HepG2 (cell line): Measurements from ENCODE around the gene BICDL2. TPM values are rescaled to one million over a fixed set of nuclear protein-coding genes. Genes with fewer than 3 reads are reported as not detected.

Experiments used
- CEBPG ChIP-seq: IDR thresholded peaks from 2 replicates; pipeline ENCODE4 v1.6.1; 2016
- GABPA ChIP-seq, 2 experiments: IDR thresholded peaks; 2 replicates each; pipeline ENCODE4 v1.6.1; 2011 to 2016; ENCODE audit warnings: low read depth in 2 of 2, low read length in 1 of 2, missing biosample characterization in 1 of 2, missing genetic modification characterization in 1 of 2
- NFKB2 ChIP-seq: sonication (generic); formaldehyde crosslinking; IDR thresholded peaks from 2 replicates; pipeline ENCODE4 v1.4.0; 2020; ENCODE audit warnings: missing genetic modification reagents, borderline replicate concordance
- NFYB ChIP-seq: sonication (generic); formaldehyde crosslinking; IDR thresholded peaks from 2 replicates; pipeline ENCODE4 v1.4.0; 2020; ENCODE audit warnings: missing genetic modification reagents
- NR2F6 ChIP-seq, 2 experiments: IDR thresholded peaks; 2 replicates each; pipeline ENCODE4 v1.6.1; 2016; ENCODE audit warnings: antibody characterized with exemption in 1 of 2, mild to moderate bottlenecking in 1 of 2
- POLR2G ChIP-seq: fragments of 200-400 bp; formaldehyde crosslinking; IDR thresholded peaks from 2 replicates; pipeline ENCODE4 v1.6.1; 2018; ENCODE audit warnings: mild to moderate bottlenecking, low read depth, low read length, moderate library complexity
- PPARG ChIP-seq: conservative IDR thresholded peaks from 2 replicates; pipeline ENCODE4 v1.6.1; 2016; ENCODE audit warnings: missing biosample characterization, missing genetic modification reagents
- RFX1 ChIP-seq: fragments of 450-650 bp; IDR thresholded peaks from 2 replicates; pipeline ENCODE4 v1.6.1; 2017
- SP5 ChIP-seq: IDR thresholded peaks from 2 replicates; pipeline ENCODE4 v1.6.1; 2016; ENCODE audit warnings: low read depth, borderline replicate concordance
- TBP ChIP-seq: sonication (generic); formaldehyde crosslinking; IDR thresholded peaks from 2 replicates; pipeline ENCODE4 v1.5.0; 2020; ENCODE audit warnings: missing genetic modification reagents
- YEATS4 ChIP-seq: sonication (generic); formaldehyde crosslinking; IDR thresholded peaks from 2 replicates; pipeline ENCODE4 v1.4.0; 2020; ENCODE audit warnings: missing genetic modification reagents, borderline replicate concordance
- ZFP36L1 ChIP-seq: sonication (generic); formaldehyde crosslinking; IDR thresholded peaks from 2 replicates; pipeline ENCODE4 v1.8.0; 2022; ENCODE audit warnings: mild to moderate bottlenecking, missing genetic modification reagents, moderate library complexity
- ZKSCAN8 ChIP-seq: IDR thresholded peaks from 2 replicates; pipeline ENCODE4 v1.6.1; 2016; ENCODE audit warnings: borderline replicate concordance, missing genetic modification reagents, missing compliant biosample characterization
- ZNF20 ChIP-seq: sonication (generic); formaldehyde crosslinking; IDR thresholded peaks from 2 replicates; pipeline ENCODE4 v1.4.0; 2020; ENCODE audit warnings: mild to moderate bottlenecking, moderate library complexity, missing genetic modification reagents
- ZNF331 ChIP-seq: sonication (generic); formaldehyde crosslinking; IDR thresholded peaks from 2 replicates; pipeline ENCODE4 v1.4.0; 2020; ENCODE audit warnings: missing genetic modification reagents
- ZNF496 ChIP-seq: sonication (generic); formaldehyde crosslinking; IDR thresholded peaks from 2 replicates; pipeline ENCODE4 v1.8.1; 2023; ENCODE audit warnings: mild to moderate bottlenecking, moderate library complexity, missing genetic modification reagents; ENCODE audit not compliant: insufficient replicate concordance
- ZNF552 ChIP-seq: sonication (generic); formaldehyde crosslinking; IDR thresholded peaks from 2 replicates; pipeline ENCODE4 v1.9.0; 2022; ENCODE audit warnings: missing genetic modification reagents, mild to moderate bottlenecking, borderline replicate concordance
- ZNF556 ChIP-seq: sonication (generic); formaldehyde crosslinking; IDR thresholded peaks from 2 replicates; pipeline ENCODE4 v1.4.0; 2020; ENCODE audit warnings: mild to moderate bottlenecking, missing genetic modification reagents, borderline replicate concordance
- ZNF792 ChIP-seq: IDR thresholded peaks from 2 replicates; pipeline ENCODE4 v1.6.1; 2016
- ZNF879 ChIP-seq: sonication (generic); formaldehyde crosslinking; IDR thresholded peaks from 2 replicates; pipeline ENCODE4 v1.8.1; 2023; ENCODE audit warnings: missing genetic modification reagents
- polyA plus RNA-seq, 8 experiments: library from polyadenylated mRNA; depleted of rRNA in 3 of 8; stranded (reverse) in 7 of 8; unstranded in 1 of 8; fragments of >200 nt; fragmentation: Illumina TruSeq in 4 of 8; extraction: Trizol in 4 of 8; gene quantifications; 2 replicates each; pipeline versions ENCODE4 v1.2.1 to v1.2.3, GENCODE V29; 2011 to 2016; ENCODE audit warnings: low read depth in 4 of 8, missing spikeins in 1 of 8, mixed read lengths in 1 of 8; ENCODE audit not compliant: insufficient read depth in 1 of 8
- total RNA-seq, 5 experiments: library from RNA; depleted of rRNA; stranded (reverse); fragments of >200 nt; fragmentation: Illumina TruSeq; extraction: Trizol; gene quantifications; 2 replicates each; pipeline ENCODE4 v1.2.3, GENCODE V29; 2016; ENCODE audit warnings: low read depth in 1 of 5
- TF ChIP-seq, protein P1 (sequence below): sonication (generic); formaldehyde crosslinking; IDR thresholded peaks from 2 replicates; pipeline ENCODE4 v1.8.1; 2023; ENCODE audit warnings: mild to moderate bottlenecking, moderate library complexity, missing genetic modification reagents
- TF ChIP-seq, protein P2 (sequence below), 2 experiments: sonication (generic) in 1 of 2; formaldehyde crosslinking in 1 of 2; IDR thresholded peaks; 2 replicates each; pipeline versions ENCODE4 v1.5.1 to v1.6.1; 2011 to 2020; ENCODE audit warnings: borderline replicate concordance in 1 of 2, low read depth in 1 of 2, low read length in 1 of 2, mild to moderate bottlenecking in 1 of 2, missing genetic modification reagents in 1 of 2, moderate library complexity in 1 of 2
- TF ChIP-seq, protein P3 (sequence below): IDR thresholded peaks from 2 replicates; pipeline ENCODE4 v1.4.0; 2020; ENCODE audit warnings: mild to moderate bottlenecking, missing genetic modification reagents

Gene BICDL2
- total and polyA plus RNA-seq, 2 of the 13 experiments (the other 11 are each of a cell fraction or from before 2014, with no cell fraction given) = 0.12 TPM; not detected in 1

DNA sequence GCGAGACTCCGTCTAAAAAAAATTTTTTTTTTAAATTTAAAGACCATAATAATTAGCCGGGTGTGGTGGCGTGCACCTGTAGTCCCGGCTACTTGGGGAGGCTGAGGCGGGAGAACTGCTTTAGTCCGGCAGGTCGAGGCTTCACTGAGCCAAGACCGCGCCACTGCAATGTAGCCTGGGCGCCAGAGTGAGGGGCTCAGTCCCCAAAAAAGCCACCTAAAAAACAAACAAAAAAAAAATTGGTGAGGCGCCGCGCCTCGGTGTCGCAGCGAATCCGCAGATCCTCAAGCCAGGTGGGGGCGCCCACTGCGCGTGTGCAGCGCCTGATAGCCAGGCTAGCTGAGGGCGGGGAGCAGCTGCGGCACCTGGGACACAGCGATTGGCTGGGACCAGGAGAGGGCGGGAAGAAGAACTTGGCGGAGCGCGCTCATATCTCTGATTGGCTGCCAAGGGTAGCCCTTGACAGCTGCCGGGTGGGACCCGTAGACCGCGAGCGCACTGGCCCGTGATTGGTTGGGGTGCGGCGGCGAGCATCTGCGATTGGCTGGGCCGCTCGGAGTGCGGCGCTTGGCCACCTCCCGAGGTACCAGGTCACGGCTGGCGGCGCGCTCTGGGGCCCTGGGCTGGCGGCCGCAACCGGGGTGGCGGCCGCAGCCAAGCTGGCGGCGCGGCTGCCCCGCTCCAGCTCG is 33.0 kb downstream of the BICDL2 start (continued):
- TF ChIP-seq, protein P1, sequence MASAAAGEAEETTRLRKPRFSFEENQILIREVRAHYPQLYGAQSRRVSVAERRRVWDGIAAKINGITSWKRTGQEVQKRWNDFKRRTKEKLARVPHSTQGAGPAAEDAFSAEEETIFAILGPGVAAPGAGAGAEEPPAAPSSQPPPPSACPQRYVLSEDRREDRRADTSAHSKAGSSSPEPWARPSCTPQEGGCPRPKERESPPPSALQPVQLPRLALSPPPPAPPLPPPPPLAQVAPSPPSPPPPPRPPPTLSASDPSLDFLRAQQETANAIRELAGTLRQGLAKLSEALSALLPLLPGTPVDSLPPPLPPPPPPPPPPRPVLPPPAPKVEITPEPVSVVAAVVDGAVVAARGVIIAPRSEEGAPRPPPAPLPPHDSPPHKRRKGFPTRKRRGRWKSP = peak; percentile 78; the same call in 1 of the 2 replicates
- peak; percentile 61; the same call in 1 of the 2 replicates for TF ChIP-seq SP5
- TF ChIP-seq NR2F6 (IDR thresholded peaks at IDR 0.05) = peak; percentile 17; the same call in 1 of the 2 replicates
- peak; percentile 38; the same call in 1 of the 2 replicates for TF ChIP-seq NR2F6 (CRISPR knock-in tag; IDR thresholded peaks at IDR 0.05)
- TF ChIP-seq, protein P2, sequence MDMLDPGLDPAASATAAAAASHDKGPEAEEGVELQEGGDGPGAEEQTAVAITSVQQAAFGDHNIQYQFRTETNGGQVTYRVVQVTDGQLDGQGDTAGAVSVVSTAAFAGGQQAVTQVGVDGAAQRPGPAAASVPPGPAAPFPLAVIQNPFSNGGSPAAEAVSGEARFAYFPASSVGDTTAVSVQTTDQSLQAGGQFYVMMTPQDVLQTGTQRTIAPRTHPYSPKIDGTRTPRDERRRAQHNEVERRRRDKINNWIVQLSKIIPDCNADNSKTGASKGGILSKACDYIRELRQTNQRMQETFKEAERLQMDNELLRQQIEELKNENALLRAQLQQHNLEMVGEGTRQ (IDR thresholded peaks at IDR 0.05; ENCODE audit: low read depth, low read length) = 0 out of 2 replicates have a peak, but pooled peaks have one; percentile 7
- TF ChIP-seq, protein P2 (CRISPR knock-in tag; IDR thresholded peaks at IDR 0.05; ENCODE audit: borderline replicate concordance) = no peak
- TF ChIP-seq YEATS4 (CRISPR knock-in tag) = peak; percentile 39; the same call in 1 of the 2 replicates
- TF ChIP-seq, protein P3, sequence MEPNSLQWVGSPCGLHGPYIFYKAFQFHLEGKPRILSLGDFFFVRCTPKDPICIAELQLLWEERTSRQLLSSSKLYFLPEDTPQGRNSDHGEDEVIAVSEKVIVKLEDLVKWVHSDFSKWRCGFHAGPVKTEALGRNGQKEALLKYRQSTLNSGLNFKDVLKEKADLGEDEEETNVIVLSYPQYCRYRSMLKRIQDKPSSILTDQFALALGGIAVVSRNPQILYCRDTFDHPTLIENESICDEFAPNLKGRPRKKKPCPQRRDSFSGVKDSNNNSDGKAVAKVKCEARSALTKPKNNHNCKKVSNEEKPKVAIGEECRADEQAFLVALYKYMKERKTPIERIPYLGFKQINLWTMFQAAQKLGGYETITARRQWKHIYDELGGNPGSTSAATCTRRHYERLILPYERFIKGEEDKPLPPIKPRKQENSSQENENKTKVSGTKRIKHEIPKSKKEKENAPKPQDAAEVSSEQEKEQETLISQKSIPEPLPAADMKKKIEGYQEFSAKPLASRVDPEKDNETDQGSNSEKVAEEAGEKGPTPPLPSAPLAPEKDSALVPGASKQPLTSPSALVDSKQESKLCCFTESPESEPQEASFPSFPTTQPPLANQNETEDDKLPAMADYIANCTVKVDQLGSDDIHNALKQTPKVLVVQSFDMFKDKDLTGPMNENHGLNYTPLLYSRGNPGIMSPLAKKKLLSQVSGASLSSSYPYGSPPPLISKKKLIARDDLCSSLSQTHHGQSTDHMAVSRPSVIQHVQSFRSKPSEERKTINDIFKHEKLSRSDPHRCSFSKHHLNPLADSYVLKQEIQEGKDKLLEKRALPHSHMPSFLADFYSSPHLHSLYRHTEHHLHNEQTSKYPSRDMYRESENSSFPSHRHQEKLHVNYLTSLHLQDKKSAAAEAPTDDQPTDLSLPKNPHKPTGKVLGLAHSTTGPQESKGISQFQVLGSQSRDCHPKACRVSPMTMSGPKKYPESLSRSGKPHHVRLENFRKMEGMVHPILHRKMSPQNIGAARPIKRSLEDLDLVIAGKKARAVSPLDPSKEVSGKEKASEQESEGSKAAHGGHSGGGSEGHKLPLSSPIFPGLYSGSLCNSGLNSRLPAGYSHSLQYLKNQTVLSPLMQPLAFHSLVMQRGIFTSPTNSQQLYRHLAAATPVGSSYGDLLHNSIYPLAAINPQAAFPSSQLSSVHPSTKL (CRISPR knock-in tag) = peak; percentile 28; the same call in 1 of the 2 replicates
- no peak for TF ChIP-seq ZNF556 (CRISPR knock-in tag)
- TF ChIP-seq ZNF20 (CRISPR knock-in tag) = no peak
- no peak for TF ChIP-seq ZNF552 (CRISPR knock-in tag)
- peak; percentile 45; the same call in 1 of the 2 replicates for TF ChIP-seq PPARG (CRISPR knock-in tag)
- TF ChIP-seq CEBPG = no peak
- no peak for TF ChIP-seq ZNF879 (CRISPR knock-in tag)
- TF ChIP-seq ZFP36L1 (CRISPR knock-in tag) = 0 out of 2 replicates have a peak, but pooled peaks have one; percentile 60
- no peak for TF ChIP-seq TBP (CRISPR knock-in tag)
- TF ChIP-seq RFX1 = no peak
- 0 out of 2 replicates have a peak, but pooled peaks have one; percentile 31 for TF ChIP-seq ZNF331 (CRISPR knock-in tag)
- peak; percentile 64; the same call in 1 of the 2 replicates for TF ChIP-seq ZNF792 (CRISPR knock-in tag)
- TF ChIP-seq NFYB = peak; percentile 99
- TF ChIP-seq NFKB2 (CRISPR knock-in tag) = peak; percentile 55; the same call in 1 of the 2 replicates
- no peak for TF ChIP-seq ZNF496 (CRISPR knock-in tag)
- no peak for TF ChIP-seq GABPA (IDR thresholded peaks at IDR 0.05; ENCODE audit: low read depth, low read length)
- TF ChIP-seq GABPA (CRISPR knock-in tag; IDR thresholded peaks at IDR 0.05; ENCODE audit: low read depth) = 0 out of 2 replicates have a peak, but pooled peaks have one; percentile 51
- peak; percentile 39; the same call in 1 of the 2 replicates for TF ChIP-seq POLR2G
- TF ChIP-seq ZKSCAN8 (CRISPR knock-in tag) = peak; percentile 27; the same call in 1 of the 2 replicates
